ENCODE measurements around the gene RASSF7.

GRCh38 chr11:545171-545570, 15.6 kb upstream of the RASSF7 start:
- TF ChIP-seq CTCF (IDR thresholded peaks at IDR 0.05) (no peak), EZH2 (IDR thresholded peaks at IDR 0.05) (no peak)
